C4-2B (cell line): ENCODE measurements around the gene ZNF142.

Source experiments
- H3K27ac ChIP-seq: fragments of 450-650 bp; 2 replicates; pipeline ENCODE4 v1.5.1; 2017
- CTCF ChIP-seq: fragments of 450-650 bp; conservative IDR thresholded peaks from 2 replicates; pipeline ENCODE4 v1.5.1; 2017; ENCODE audit warnings: mild to moderate bottlenecking
- ZFX ChIP-seq: fragments of 450-650 bp; IDR thresholded peaks from 2 replicates; pipeline ENCODE4 v1.6.1; 2017

ZNF142 gene

GRCh38 chr2:218635719-218636118 is 23.7 kb downstream of the ZNF142 start:
- H3K27ac ChIP-seq = no peak overlapping the region
- TF ChIP-seq ZFX (no peak), CTCF (no peak)

- no peak overlapping the region for H3K27ac ChIP-seq
Observed at GRCh38 chr2:218631837-218632236, 27.6 kb downstream of the ZNF142 start.

GRCh38 chr2:218627939-218628338 is 31.5 kb downstream of the ZNF142 start:
- no peak overlapping the region for H3K27ac ChIP-seq
- TF ChIP-seq ZFX (no peak), CTCF (no peak)

More at GRCh38 chr2:218631837-218632236, 27.6 kb downstream of the ZNF142 start:
- TF ChIP-seq ZFX (no peak), CTCF (no peak)

GRCh38 chr2:218626369-218626768 is 33.1 kb downstream of the ZNF142 start:
- H3K27ac ChIP-seq = no peak overlapping the region
- TF ChIP-seq ZFX (no peak), CTCF (no peak)

- no peak overlapping the region for H3K27ac ChIP-seq
- no peak for TF ChIP-seq ZFX
- TF ChIP-seq CTCF = no peak
Observed at GRCh38 chr2:218623366-218623705, 36.1 kb downstream of the ZNF142 start.

GRCh38 chr2:218622606-218623365 is 36.6 kb downstream of the ZNF142 start:
- no peak overlapping the region for H3K27ac ChIP-seq
- TF ChIP-seq ZFX (no peak), CTCF (no peak)

GRCh38 chr2:218621007-218621406 is 38.4 kb downstream of the ZNF142 start:
- H3K27ac ChIP-seq = no peak overlapping the region
- TF ChIP-seq ZFX = no peak

- no peak overlapping the region for H3K27ac ChIP-seq
Observed at GRCh38 chr2:218618102-218618860, 41.1 kb downstream of the ZNF142 start.

More at GRCh38 chr2:218618102-218618860, 41.1 kb downstream of the ZNF142 start:
- TF ChIP-seq CTCF (no peak; the same call in 1 of the 2 replicates), ZFX (no peak)
